ENCODE measurements around the gene CDX1. TPM values are rescaled to one million over a fixed set of nuclear protein-coding genes. Genes with fewer than 3 reads are reported as not detected.
A peak's percentile ranks its signal among the peaks of the same experiment; 100 is the strongest.

CDX1 gene
- total and polyA plus RNA-seq, 5 donors from 2014 or later = not detected

- Mint-ChIP-seq H3K4me3 (no peak overlapping the region), H3K27me3 (peaks cover 10% of the 10 kb centered on the region), H3K27ac (no peak overlapping the region), H3K4me1 (no peaks in the 10 kb centered on the region), H3K9me3 (no peaks in the 10 kb centered on the region), H3K36me3 (no peaks in the 10 kb centered on the region)
- H3K9me3 ChIP-seq (ENCODE audit: control insufficient read depth in 2 of 2, low read length in 2 of 2) = no peaks in the 10 kb centered on the region
- no peak overlapping the region for H3K27ac ChIP-seq (ENCODE audit: insufficient read depth, low read length, poor library complexity, severe bottlenecking)
- H3K4me1 ChIP-seq (ENCODE audit: control insufficient read depth, insufficient read depth, low read length, poor library complexity, severe bottlenecking) = no peaks in the 10 kb centered on the region
- H3K4me3 ChIP-seq (ENCODE audit: low read depth, low read length) = no peak overlapping the region
- H3K27me3 ChIP-seq (ENCODE audit: control insufficient read depth, insufficient read depth, low read length) = no peaks in the 10 kb centered on the region
- no peaks in the 10 kb centered on the region for H3K36me3 ChIP-seq (ENCODE audit: control insufficient read depth, insufficient read depth, low read length)
- peak in 1 of 2 donors; percentile 9 for ATAC-seq (ENCODE audit: low read depth in 2 of 2)
- no peak for DNase-seq
Measured at GRCh38 chr5:150179019-150179620, 12.5 kb downstream of the CDX1 start.

GRCh38 chr5:150180241-150181026, 13.9 kb downstream of the CDX1 start:
- H3K36me3 Mint-ChIP-seq = no peaks in the 10 kb centered on the region
- no peak for DNase-seq
- H3K36me3 ChIP-seq (ENCODE audit: control insufficient read depth, insufficient read depth, low read length) = no peaks in the 10 kb centered on the region

GRCh38 chr5:150181027-150181426, 14.4 kb downstream of the CDX1 start:
- H3K36me3 Mint-ChIP-seq = no peaks in the 10 kb centered on the region
- ATAC-seq (ENCODE audit: low read depth in 2 of 2) (no peak), DNase-seq (no peak)
- no peak overlapping the region for H3K27ac Mint-ChIP-seq
- Histone ChIP-seq H3K27me3 (ENCODE audit: control insufficient read depth, insufficient read depth, low read length) (no peaks in the 10 kb centered on the region), H3K27ac (ENCODE audit: insufficient read depth, low read length, poor library complexity, severe bottlenecking) (no peak overlapping the region), H3K36me3 (ENCODE audit: control insufficient read depth, insufficient read depth, low read length) (no peaks in the 10 kb centered on the region), H3K4me3 (ENCODE audit: low read depth, low read length) (no peak overlapping the region), H3K4me1 (ENCODE audit: control insufficient read depth, insufficient read depth, low read length, poor library complexity, severe bottlenecking) (no peaks in the 10 kb centered on the region), H3K9me3 (ENCODE audit: control insufficient read depth in 2 of 2, low read length in 2 of 2) (no peaks in the 10 kb centered on the region)
- H3K27me3 Mint-ChIP-seq = peaks cover 12% of the 10 kb centered on the region
- no peak overlapping the region for H3K4me3 Mint-ChIP-seq
- no peaks in the 10 kb centered on the region for H3K4me1 Mint-ChIP-seq
- H3K9me3 Mint-ChIP-seq = no peaks in the 10 kb centered on the region

More at GRCh38 chr5:150180241-150181026, 13.9 kb downstream of the CDX1 start:
- Histone ChIP-seq H3K4me1 (ENCODE audit: control insufficient read depth, insufficient read depth, low read length, poor library complexity, severe bottlenecking) (no peaks in the 10 kb centered on the region), H3K4me3 (ENCODE audit: low read depth, low read length) (no peak overlapping the region), H3K27me3 (ENCODE audit: control insufficient read depth, insufficient read depth, low read length) (no peaks in the 10 kb centered on the region), H3K27ac (ENCODE audit: insufficient read depth, low read length, poor library complexity, severe bottlenecking) (no peak overlapping the region), H3K9me3 (ENCODE audit: control insufficient read depth in 2 of 2, low read length in 2 of 2) (no peaks in the 10 kb centered on the region)
- Mint-ChIP-seq H3K27ac (no peak overlapping the region), H3K9me3 (no peaks in the 10 kb centered on the region), H3K4me3 (no peak overlapping the region), H3K27me3 (peaks cover 16% of the 10 kb centered on the region), H3K4me1 (no peaks in the 10 kb centered on the region)
- no peak for ATAC-seq (ENCODE audit: low read depth in 2 of 2)

GRCh38 chr5:150181766-150182545, 15.4 kb downstream of the CDX1 start:
- Mint-ChIP-seq H3K36me3 (no peaks in the 10 kb centered on the region), H3K4me1 (no peaks in the 10 kb centered on the region), H3K27ac (no peak overlapping the region), H3K27me3 (peaks cover 15% of the 10 kb centered on the region), H3K9me3 (no peaks in the 10 kb centered on the region), H3K4me3 (no peak overlapping the region)
- Histone ChIP-seq H3K27me3 (ENCODE audit: control insufficient read depth, insufficient read depth, low read length) (no peaks in the 10 kb centered on the region), H3K4me3 (ENCODE audit: low read depth, low read length) (no peak overlapping the region), H3K36me3 (ENCODE audit: control insufficient read depth, insufficient read depth, low read length) (no peaks in the 10 kb centered on the region), H3K9me3 (ENCODE audit: control insufficient read depth in 2 of 2, low read length in 2 of 2) (no peaks in the 10 kb centered on the region), H3K4me1 (ENCODE audit: control insufficient read depth, insufficient read depth, low read length, poor library complexity, severe bottlenecking) (no peaks in the 10 kb centered on the region), H3K27ac (ENCODE audit: insufficient read depth, low read length, poor library complexity, severe bottlenecking) (no peak overlapping the region)
- no peak for ATAC-seq (ENCODE audit: low read depth in 2 of 2)
- DNase-seq = no peak

GRCh38 chr5:150182774-150183173, 16.2 kb downstream of the CDX1 start:
- Histone ChIP-seq H3K27ac (ENCODE audit: insufficient read depth, low read length, poor library complexity, severe bottlenecking) (no peak overlapping the region), H3K4me1 (ENCODE audit: control insufficient read depth, insufficient read depth, low read length, poor library complexity, severe bottlenecking) (no peaks in the 10 kb centered on the region), H3K9me3 (ENCODE audit: control insufficient read depth in 2 of 2, low read length in 2 of 2) (no peaks in the 10 kb centered on the region), H3K27me3 (ENCODE audit: control insufficient read depth, insufficient read depth, low read length) (no peaks in the 10 kb centered on the region), H3K4me3 (ENCODE audit: low read depth, low read length) (no peak overlapping the region), H3K36me3 (ENCODE audit: control insufficient read depth, insufficient read depth, low read length) (no peaks in the 10 kb centered on the region)
- H3K36me3 Mint-ChIP-seq = no peaks in the 10 kb centered on the region
- no peak overlapping the region for H3K27ac Mint-ChIP-seq
- H3K4me1 Mint-ChIP-seq = no peaks in the 10 kb centered on the region
- H3K27me3 Mint-ChIP-seq = peaks cover 22% of the 10 kb centered on the region
- H3K9me3 Mint-ChIP-seq = no peaks in the 10 kb centered on the region
- no peak for DNase-seq
- H3K4me3 Mint-ChIP-seq = peak overlapping the region in 1 of 4 donors; percentile 51
- ATAC-seq (ENCODE audit: low read depth in 2 of 2) = no peak

GRCh38 chr5:150183436-150183835, 16.9 kb downstream of the CDX1 start:
- Histone ChIP-seq H3K4me1 (ENCODE audit: control insufficient read depth, insufficient read depth, low read length, poor library complexity, severe bottlenecking) (no peaks in the 10 kb centered on the region), H3K36me3 (ENCODE audit: control insufficient read depth, insufficient read depth, low read length) (no peaks in the 10 kb centered on the region), H3K27ac (ENCODE audit: insufficient read depth, low read length, poor library complexity, severe bottlenecking) (no peak overlapping the region), H3K27me3 (ENCODE audit: control insufficient read depth, insufficient read depth, low read length) (no peaks in the 10 kb centered on the region), H3K9me3 (ENCODE audit: control insufficient read depth in 2 of 2, low read length in 2 of 2) (no peaks in the 10 kb centered on the region), H3K4me3 (ENCODE audit: low read depth, low read length) (no peak overlapping the region)
- DNase-seq (no peak), ATAC-seq (ENCODE audit: low read depth in 2 of 2) (no peak)
- Mint-ChIP-seq H3K4me3 (no peak overlapping the region), H3K9me3 (no peaks in the 10 kb centered on the region), H3K4me1 (no peaks in the 10 kb centered on the region), H3K27me3 (peaks cover 21% of the 10 kb centered on the region), H3K27ac (no peak overlapping the region), H3K36me3 (no peaks in the 10 kb centered on the region)

GRCh38 chr5:150184006-150184405, 17.4 kb downstream of the CDX1 start:
- Mint-ChIP-seq H3K27me3 (peaks cover 20% of the 10 kb centered on the region), H3K4me1 (no peaks in the 10 kb centered on the region), H3K27ac (no peak overlapping the region), H3K9me3 (no peaks in the 10 kb centered on the region), H3K4me3 (no peak overlapping the region), H3K36me3 (no peaks in the 10 kb centered on the region)
- H3K4me3 ChIP-seq (ENCODE audit: low read depth, low read length) = no peak overlapping the region
- ATAC-seq (ENCODE audit: low read depth in 2 of 2) (no peak), DNase-seq (no peak)
- no peaks in the 10 kb centered on the region for H3K4me1 ChIP-seq (ENCODE audit: control insufficient read depth, insufficient read depth, low read length, poor library complexity, severe bottlenecking)
- no peaks in the 10 kb centered on the region for H3K27me3 ChIP-seq (ENCODE audit: control insufficient read depth, insufficient read depth, low read length)
- H3K9me3 ChIP-seq (ENCODE audit: control insufficient read depth in 2 of 2, low read length in 2 of 2) = no peaks in the 10 kb centered on the region
- H3K27ac ChIP-seq (ENCODE audit: insufficient read depth, low read length, poor library complexity, severe bottlenecking) = no peak overlapping the region
- no peaks in the 10 kb centered on the region for H3K36me3 ChIP-seq (ENCODE audit: control insufficient read depth, insufficient read depth, low read length)

Data from CD4-positive, CD25-positive, alpha-beta regulatory T cell (primary cell).